Kidney (tissue), 14 donors: ENCODE measurements around the gene KCNH4. TPM values are rescaled to one million over a fixed set of nuclear protein-coding genes. Genes with fewer than 3 reads are reported as not detected.
A peak's percentile ranks its signal among the peaks of the same experiment; 100 is the strongest.

Experiments
- DNase-seq, 5 donors: peaks; one replicate each; pipeline ENCODE4 v3.0.0-alpha.2; 2013 to 2020
- FAIRE-seq: peaks from 2 replicates; lab custom pipeline; 2012; peaks lifted over from hg19 to GRCh38; lab: Jason Lieb, UNC
- H3K27ac ChIP-seq, 2 donors: one replicate each; pipeline ENCODE4 v1.7.0; 2013; ENCODE audit warnings: low read depth in 2 of 2, low read length in 2 of 2, inconsistent platforms in 1 of 2
- H3K27me3 ChIP-seq: one replicate; pipeline ENCODE4 v1.7.1; 2013; ENCODE audit warnings: low read length, inconsistent platforms; ENCODE audit not compliant: control insufficient read depth, insufficient read depth
- H3K36me3 ChIP-seq, 3 donors: one replicate each; pipeline versions ENCODE4 v1.7.0 to v1.7.1; 2013; ENCODE audit warnings: low read length in 3 of 3, control low read depth in 1 of 3, inconsistent platforms in 1 of 3; ENCODE audit not compliant: insufficient read depth in 3 of 3, control insufficient read depth in 2 of 3
- H3K4me1 ChIP-seq, 3 donors: one replicate each; pipeline versions ENCODE4 v1.7.0 to v1.7.1; 2013; ENCODE audit warnings: low read length in 3 of 3, inconsistent platforms in 1 of 3, low read depth in 1 of 3; ENCODE audit not compliant: control insufficient read depth in 2 of 3, insufficient read depth in 2 of 3
- H3K4me3 ChIP-seq, 3 donors: one replicate each; pipeline versions ENCODE4 v1.7.0 to v1.8.1; 2013; ENCODE audit warnings: low read length in 3 of 3, control low read depth in 1 of 3, inconsistent platforms in 1 of 3
- H3K9ac ChIP-seq, 3 donors: one replicate each; pipeline versions ENCODE4 v1.7.0 to v1.7.1; 2013; ENCODE audit warnings: low read length in 3 of 3, control low read depth in 1 of 3, inconsistent platforms in 1 of 3
- H3K9me3 ChIP-seq, 3 donors: one replicate each; pipeline versions ENCODE4 v1.7.0 to v1.7.1; 2013; ENCODE audit warnings: low read length in 3 of 3, control low read depth in 1 of 3, inconsistent platforms in 1 of 3; ENCODE audit not compliant: control insufficient read depth in 2 of 3, insufficient read depth in 1 of 3
- intact Hi-C: fragments of 100-400 bp; cut with DNase I; formaldehyde crosslinking; loops from one replicate; pipeline ENCODE4 v1.11.1; 2022
- polyA plus RNA-seq: library from polyadenylated mRNA; stranded (reverse); fragments of 350-450 nt; fragmentation: Illumina TruSeq; extraction: RNeasy Lipid Tissue Mini Kit (QIAGEN cat#74804); gene quantifications from one replicate; pipeline ENCODE4 v1.2.3, GENCODE V29; 2014; ENCODE audit warnings: low read depth, low replicate concordance; ENCODE audit not compliant: insufficient read depth
- total RNA-seq: library from RNA; stranded (reverse); fragmentation: NEBNext Ultra II Directional; extraction: Animal tissue kit (Norgen Biotek cat#: 25700); gene quantifications from one replicate; pipeline ENCODE4 v1.2.1, GENCODE V29; 2021
- TF ChIP-seq, protein P1 (sequence below): IDR thresholded peaks from 3 replicates; pipeline ENCODE4 v1.5.1; 2012; ENCODE audit warnings: mild to moderate bottlenecking, moderate library complexity, borderline replicate concordance; ENCODE audit not compliant: insufficient read depth; ENCODE audit errors: extremely low read depth
- donor health status: control.
- donor health status: control.
- donor health status: control.
- donor health status: control.
- donor health status: control.
- donor health status: DM: yes; HTN: yes; CAD: no.
- donor health status: Normal renal cell carcinoma (clear cell type).

Gene KCNH4
- total and polyA plus RNA-seq, 2 donors from 2014 or later = 0.35 TPM; not detected in 1

DNA sequence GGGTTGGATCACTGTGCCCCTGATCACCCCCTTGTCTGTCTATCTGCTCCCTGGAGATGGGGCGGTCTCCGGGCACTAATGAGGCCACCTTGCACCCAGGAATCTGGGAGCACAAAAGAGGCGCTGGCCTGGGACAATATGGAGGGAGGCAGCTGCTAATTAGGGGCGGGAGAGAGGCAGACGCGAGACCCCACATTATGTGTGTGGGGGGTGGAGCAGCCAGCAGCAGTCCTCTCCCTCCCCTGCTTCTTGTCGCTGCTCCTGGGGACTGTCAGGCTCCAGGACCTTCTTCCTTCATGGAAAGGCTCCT lies 4.6 kb upstream of the KCNH4 start:
- DNase-seq (no peak), FAIRE-seq (no peak)
- intact Hi-C loops = no loop called here

DNA sequence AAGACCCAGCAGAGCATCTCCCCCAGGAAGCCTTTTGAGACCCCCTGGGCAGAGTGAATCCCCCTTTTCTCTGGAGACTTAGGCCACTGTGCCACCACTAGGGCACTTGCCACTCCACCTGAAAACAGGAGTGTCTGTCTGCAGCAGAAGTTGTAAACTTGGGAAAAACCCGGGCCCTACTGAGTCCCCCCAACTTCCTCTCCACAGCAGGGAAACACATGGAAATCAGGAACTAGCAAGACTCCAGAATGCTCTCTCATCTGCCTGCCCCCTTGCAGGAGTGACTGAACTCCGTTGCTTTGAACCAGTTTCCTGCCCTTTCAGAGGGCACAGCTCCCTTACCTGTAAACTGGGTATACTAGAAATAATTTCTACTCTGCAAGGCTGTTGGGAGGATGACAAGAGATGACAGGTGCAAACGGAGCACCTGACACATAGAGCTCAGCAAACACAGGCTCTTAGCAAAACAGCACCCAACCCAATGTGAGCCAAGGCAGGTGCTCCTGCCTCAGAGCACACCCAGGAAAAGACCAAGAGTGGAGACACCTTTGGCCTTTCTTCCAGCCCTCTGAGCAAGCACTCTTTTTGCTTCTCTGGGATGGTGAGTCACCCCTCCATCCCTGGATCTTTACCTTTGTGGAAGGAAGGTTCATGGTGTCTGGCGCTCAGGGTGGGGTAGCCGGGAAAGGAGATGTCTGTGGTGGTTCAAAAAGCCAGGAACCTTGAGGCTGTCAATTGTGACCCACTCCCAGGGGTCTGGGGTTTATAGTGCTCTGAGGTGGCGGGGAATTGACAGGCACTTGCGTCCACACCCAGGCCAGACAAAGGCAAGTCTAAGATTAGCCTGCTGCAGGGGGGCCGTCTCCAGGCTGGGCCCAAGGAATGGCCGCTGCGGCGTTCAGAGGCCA lies 4.0 kb upstream of the KCNH4 start, which contains the start of gene HCRT:
Gene HCRT (minus strand): TSS at position 740 of the 908 bp plus-strand sequence. CDS start 87 bp downstream, at position 653.
- Histone ChIP-seq H3K36me3 (no peaks in the 10 kb centered on the region), H3K4me1 (peaks cover 0 to 20% (median 0%) of the 10 kb centered on the region in 3 donors), H3K27me3 (peaks cover 19% of the 10 kb centered on the region), H3K27ac (no peak within 1 kb of the TSS), H3K4me3 (peak within 1 kb of the TSS in 1 of 3 donors; percentile 20), H3K9me3 (no peaks in the 10 kb centered on the region), H3K9ac (no peak within 1 kb of the TSS)
- DNase-seq (no peak), FAIRE-seq (no peak)
- TF ChIP-seq, protein P1, sequence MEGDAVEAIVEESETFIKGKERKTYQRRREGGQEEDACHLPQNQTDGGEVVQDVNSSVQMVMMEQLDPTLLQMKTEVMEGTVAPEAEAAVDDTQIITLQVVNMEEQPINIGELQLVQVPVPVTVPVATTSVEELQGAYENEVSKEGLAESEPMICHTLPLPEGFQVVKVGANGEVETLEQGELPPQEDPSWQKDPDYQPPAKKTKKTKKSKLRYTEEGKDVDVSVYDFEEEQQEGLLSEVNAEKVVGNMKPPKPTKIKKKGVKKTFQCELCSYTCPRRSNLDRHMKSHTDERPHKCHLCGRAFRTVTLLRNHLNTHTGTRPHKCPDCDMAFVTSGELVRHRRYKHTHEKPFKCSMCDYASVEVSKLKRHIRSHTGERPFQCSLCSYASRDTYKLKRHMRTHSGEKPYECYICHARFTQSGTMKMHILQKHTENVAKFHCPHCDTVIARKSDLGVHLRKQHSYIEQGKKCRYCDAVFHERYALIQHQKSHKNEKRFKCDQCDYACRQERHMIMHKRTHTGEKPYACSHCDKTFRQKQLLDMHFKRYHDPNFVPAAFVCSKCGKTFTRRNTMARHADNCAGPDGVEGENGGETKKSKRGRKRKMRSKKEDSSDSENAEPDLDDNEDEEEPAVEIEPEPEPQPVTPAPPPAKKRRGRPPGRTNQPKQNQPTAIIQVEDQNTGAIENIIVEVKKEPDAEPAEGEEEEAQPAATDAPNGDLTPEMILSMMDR = no peak
- intact Hi-C loops = no loop called here

More for the DNA sequence above, 4.6 kb upstream of the KCNH4 start:
- Histone ChIP-seq H3K27me3 (peaks cover 19% of the 10 kb centered on the region), H3K9me3 (no peaks in the 10 kb centered on the region), H3K4me1 (peaks cover 0 to 17% (median 0%) of the 10 kb centered on the region in 3 donors), H3K9ac (no peak overlapping the region), H3K4me3 (no peak overlapping the region), H3K27ac (no peak overlapping the region), H3K36me3 (no peaks in the 10 kb centered on the region)
- TF ChIP-seq, protein P1 = no peak

DNA sequence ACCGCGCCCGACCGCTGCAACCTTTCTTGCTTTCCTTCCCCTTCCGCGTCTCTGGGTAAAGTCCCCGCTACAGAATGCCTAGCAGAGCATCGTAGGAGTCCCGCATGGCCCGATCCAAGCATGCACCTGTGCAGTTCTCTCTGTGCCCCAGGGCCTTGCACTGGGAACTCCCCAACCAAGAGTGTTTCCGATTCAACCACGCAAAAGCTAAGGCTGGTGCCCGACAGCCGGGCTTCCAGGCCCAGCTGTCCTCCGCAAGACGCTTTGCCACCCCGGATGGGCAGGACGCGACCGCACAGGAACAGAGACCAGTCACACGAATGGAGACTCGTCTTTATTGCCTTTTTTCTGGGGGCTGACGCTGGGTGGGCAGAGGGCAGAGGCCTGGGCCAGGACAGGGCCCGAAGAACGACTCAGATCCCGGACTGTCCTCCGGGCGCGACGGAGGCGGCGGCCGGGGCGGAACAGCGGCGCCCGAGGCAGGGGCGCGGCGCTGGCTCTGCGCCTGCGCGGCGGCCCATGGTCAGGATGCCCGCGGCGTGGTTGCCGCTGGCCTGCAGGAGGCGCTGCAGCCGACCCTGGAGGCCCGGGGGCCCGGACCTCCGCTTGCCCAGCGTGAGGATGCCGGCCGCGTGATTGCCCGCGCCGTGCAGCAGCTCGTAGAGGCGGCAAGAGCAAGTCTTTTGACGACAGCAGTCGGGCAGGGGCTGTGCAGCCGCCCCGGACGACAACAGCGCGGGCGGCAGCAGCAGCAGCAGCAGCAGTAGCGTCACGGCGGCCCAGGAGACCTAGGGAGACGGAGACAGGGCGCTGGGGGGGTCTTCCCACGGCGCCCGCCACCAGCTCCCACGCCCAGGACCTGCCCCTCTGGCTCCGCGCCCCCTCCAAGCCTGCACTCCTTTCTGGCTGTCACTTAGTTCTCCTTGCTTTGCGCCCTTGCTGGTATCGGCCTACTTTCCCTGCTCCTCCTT lies 3.1 kb upstream of the KCNH4 start:
- Histone ChIP-seq H3K4me3 (peak overlapping the region; percentile 8 to 66 (median 60)), H3K4me1 (peaks cover 0 to 20% (median 0%) of the 10 kb centered on the region in 3 donors), H3K36me3 (no peaks in the 10 kb centered on the region), H3K27me3 (peaks cover 19% of the 10 kb centered on the region), H3K9me3 (no peaks in the 10 kb centered on the region), H3K9ac (peak overlapping the region in 2 of 3 donors; percentile 17 to 55), H3K27ac (peak overlapping the region; percentile 14 to 43)
- FAIRE-seq (no peak), DNase-seq (peak; percentile 80 to 88 (median 84))
- intact Hi-C loops = no loop called here
- TF ChIP-seq, protein P1 = peak; percentile 84
